ENCODE data around the gene SLX4.

Gene SLX4

GRCh38 chr16:3546986-3547682 lies 64.3 kb downstream of the SLX4 start:
- no peak for DNase-seq (ENCODE audit: extremely low read depth, low read depth)
- no peak for TF ChIP-seq CTCF (IDR thresholded peaks at IDR 0.05; ENCODE audit: low read depth, low read length)

GRCh38 chr16:3542601-3543373 lies 68.6 kb downstream of the SLX4 start:
- no peak for DNase-seq (ENCODE audit: extremely low read depth, low read depth)
- no peak for TF ChIP-seq CTCF (IDR thresholded peaks at IDR 0.05; ENCODE audit: low read depth, low read length)

DNA sequence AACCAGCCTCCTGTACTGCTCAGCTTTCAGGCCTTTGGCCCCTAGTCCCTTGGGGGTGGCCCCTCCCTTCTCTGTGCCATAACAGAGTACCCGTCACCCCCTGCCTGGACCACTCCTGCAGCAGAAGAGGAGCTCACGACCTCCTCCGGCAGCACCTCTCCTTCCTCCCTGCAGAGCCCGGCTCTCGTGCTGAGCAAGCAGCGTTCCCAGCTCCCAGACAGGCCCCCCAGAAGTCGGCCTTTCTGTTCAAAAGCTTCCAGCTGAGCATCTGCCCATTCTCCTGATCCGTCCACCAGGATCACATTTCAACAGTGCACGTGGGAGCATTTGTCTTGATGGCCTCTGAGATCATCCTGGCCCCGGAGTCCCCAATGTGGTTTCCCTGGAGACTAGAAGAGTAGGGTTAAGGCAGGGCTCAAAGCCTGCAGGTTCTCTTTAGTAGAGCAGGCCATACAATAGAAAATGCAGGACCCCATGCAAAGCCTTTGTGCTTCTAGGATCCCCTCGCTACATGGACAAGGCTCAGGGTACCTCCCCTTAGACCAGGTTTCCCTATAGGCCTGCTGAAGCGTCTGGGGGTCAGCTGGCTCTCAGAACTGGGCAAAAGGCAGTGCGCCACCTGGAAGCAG lies 69.8 kb downstream of the SLX4 start:
- TF ChIP-seq CTCF (IDR thresholded peaks at IDR 0.05; ENCODE audit: low read depth, low read length) = no peak
- DNase-seq (ENCODE audit: extremely low read depth, low read depth) = no peak

DNA sequence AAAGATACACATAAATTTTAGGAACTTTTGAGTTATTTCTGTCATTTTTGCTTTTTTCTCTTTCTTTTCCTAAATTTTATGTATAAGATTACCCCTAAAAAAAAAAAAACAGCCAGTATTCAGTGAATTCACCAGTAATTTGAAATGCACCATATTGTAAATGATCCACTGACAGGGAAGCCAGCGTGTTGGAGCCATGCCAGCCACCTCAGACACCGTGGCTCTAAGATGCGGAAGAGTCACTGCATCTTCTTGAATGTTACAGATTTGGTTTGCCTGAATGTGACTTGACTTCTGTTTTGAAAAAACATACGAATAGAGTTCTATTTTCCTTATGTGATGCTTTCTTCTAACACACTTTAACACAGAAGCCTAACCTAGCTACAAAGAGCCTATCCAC lies 73.2 kb downstream of the SLX4 start:
- no peak for DNase-seq (ENCODE audit: extremely low read depth, low read depth)
- TF ChIP-seq CTCF (IDR thresholded peaks at IDR 0.05; ENCODE audit: low read depth, low read length) = no peak

- no peak for TF ChIP-seq CTCF (IDR thresholded peaks at IDR 0.05; ENCODE audit: low read depth, low read length)
- DNase-seq (ENCODE audit: extremely low read depth, low read depth) = no peak
Measured at GRCh38 chr16:3536851-3537250, 74.6 kb downstream of the SLX4 start.

DNA sequence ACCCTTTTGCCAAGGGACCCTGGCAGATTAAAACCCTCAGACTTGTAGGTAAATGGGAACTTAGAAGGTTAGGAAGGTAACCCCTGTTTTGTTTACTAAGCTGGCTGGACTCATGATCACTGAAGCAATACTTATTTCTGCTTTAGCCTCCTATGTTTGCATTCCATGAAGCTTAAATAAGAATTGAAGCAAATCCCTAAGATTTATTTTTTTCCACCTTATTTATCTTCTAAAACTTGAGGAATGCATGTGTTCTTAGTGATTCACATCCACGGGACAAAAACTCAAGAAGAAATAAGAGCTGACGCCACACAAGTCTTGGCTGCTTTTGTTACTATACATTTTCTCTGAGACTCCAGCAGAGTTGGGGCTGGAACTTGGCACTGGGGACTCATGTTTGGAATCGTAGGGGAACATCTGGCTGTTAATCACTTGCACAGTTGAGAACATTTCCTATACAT lies 75.1 kb downstream of the SLX4 start:
- DNase-seq (ENCODE audit: extremely low read depth, low read depth) = peak; percentile 7
- TF ChIP-seq CTCF (IDR thresholded peaks at IDR 0.05; ENCODE audit: low read depth, low read length) = no peak

DNA sequence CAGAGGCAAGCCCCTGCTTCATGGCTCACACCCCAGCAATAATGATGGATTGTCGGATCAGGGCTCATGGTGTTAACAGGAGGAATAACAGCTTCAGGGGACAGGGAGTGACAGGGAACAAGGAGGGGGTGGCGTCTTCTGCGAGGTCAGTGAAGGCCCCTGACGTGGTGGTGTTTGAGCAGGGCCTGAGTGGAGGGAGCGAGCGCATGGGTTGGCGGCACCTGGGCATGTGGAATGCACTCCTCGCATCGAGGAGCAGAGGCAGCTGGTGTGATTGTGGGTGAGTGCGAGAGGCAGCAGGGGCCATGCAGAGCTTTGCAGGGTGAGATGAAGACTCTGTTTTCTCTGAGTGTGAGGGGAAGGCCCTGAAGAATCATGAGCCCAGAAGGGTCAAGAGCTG lies 77.3 kb downstream of the SLX4 start:
- TF ChIP-seq CTCF (IDR thresholded peaks at IDR 0.05; ENCODE audit: low read depth, low read length) = no peak
- no peak for DNase-seq (ENCODE audit: extremely low read depth, low read depth)

Data from AG09319 (cell line).